H9 (cell line): Measurements from ENCODE around the gene SPN. TPM values are rescaled to one million over a fixed set of nuclear protein-coding genes. Genes with fewer than 3 reads are reported as not detected.

Experiments used
- DNase-seq: peaks from one replicate; pipeline ENCODE4 v3.0.0-alpha.2; 2017
- H2AFZ ChIP-seq: one replicate; pipeline ENCODE4 v1.6.1; 2013; ENCODE audit warnings: mild to moderate bottlenecking, low read length, control low read depth, moderate library complexity
- H2AK5ac ChIP-seq: 2 replicates; pipeline ENCODE4 v1.6.1; 2013; ENCODE audit warnings: low read length, control low read depth, mixed read lengths; ENCODE audit not compliant: insufficient read length
- H2BK120ac ChIP-seq: one replicate; pipeline ENCODE4 v1.6.1; 2013; ENCODE audit warnings: low read depth, mild to moderate bottlenecking, low read length, control low read depth, inconsistent platforms; ENCODE audit not compliant: poor library complexity, severe bottlenecking
- H2BK12ac ChIP-seq: 2 replicates; pipeline ENCODE4 v1.6.1; 2013; ENCODE audit warnings: low read length, control low read depth, mixed read lengths, low read depth; ENCODE audit not compliant: insufficient read length
- H2BK15ac ChIP-seq: 2 replicates; pipeline ENCODE4 v1.6.1; 2013; ENCODE audit warnings: low read depth, low read length, control low read depth
- H2BK20ac ChIP-seq: one replicate; pipeline ENCODE4 v1.6.1; 2013; ENCODE audit warnings: low read depth, mild to moderate bottlenecking, low read length, control low read depth, inconsistent platforms; ENCODE audit not compliant: poor library complexity, severe bottlenecking
- H2BK5ac ChIP-seq: 2 replicates; pipeline ENCODE4 v1.6.1; 2013; ENCODE audit warnings: low read length, control low read depth, mixed read lengths; ENCODE audit not compliant: insufficient read length
- H3K14ac ChIP-seq: 2 replicates; pipeline ENCODE4 v1.6.1; 2013; ENCODE audit warnings: low read length, control low read depth; ENCODE audit not compliant: insufficient read depth
- H3K18ac ChIP-seq: 2 replicates; pipeline ENCODE4 v1.6.1; 2013; ENCODE audit warnings: low read depth, mild to moderate bottlenecking, mixed read lengths, low read length, control low read depth; ENCODE audit not compliant: insufficient read length
- H3K23ac ChIP-seq: 2 replicates; pipeline ENCODE4 v1.6.1; 2013; ENCODE audit warnings: low read length, control low read depth, mixed read lengths, low read depth; ENCODE audit not compliant: insufficient read length
- H3K23me2 ChIP-seq: 2 replicates; pipeline ENCODE4 v1.6.1; 2013; ENCODE audit warnings: low read depth, mild to moderate bottlenecking, mixed read lengths, low read length, control low read depth; ENCODE audit not compliant: insufficient read length, poor library complexity, severe bottlenecking
- H3K27ac ChIP-seq: 2 replicates; pipeline ENCODE4 v1.5.1; 2013; ENCODE audit warnings: low read length, control low read depth, mixed read lengths, low read depth; ENCODE audit not compliant: insufficient read length
- H3K27me3 ChIP-seq: 2 replicates; pipeline ENCODE4 v1.6.1; 2013; ENCODE audit warnings: low read length, control low read depth, inconsistent platforms; ENCODE audit not compliant: insufficient read depth
- H3K4ac ChIP-seq: 2 replicates; pipeline ENCODE4 v1.6.1; 2013; ENCODE audit warnings: low read depth, mild to moderate bottlenecking, control low read depth, inconsistent platforms, low read length, moderate library complexity
- H3K4me1 ChIP-seq: 2 replicates; pipeline ENCODE4 v1.6.1; 2013; ENCODE audit warnings: low read length, control low read depth, inconsistent platforms; ENCODE audit not compliant: insufficient read depth
- H3K4me2 ChIP-seq: 2 replicates; pipeline ENCODE4 v1.6.1; 2013; ENCODE audit warnings: low read length, control low read depth, mixed read lengths; ENCODE audit not compliant: insufficient read length, insufficient read depth
- H3K56ac ChIP-seq: 2 replicates; pipeline ENCODE4 v1.6.1; 2013; ENCODE audit warnings: low read depth, mild to moderate bottlenecking, mixed read lengths, low read length, control low read depth; ENCODE audit not compliant: insufficient read length
- H3K79me1 ChIP-seq: 2 replicates; pipeline ENCODE4 v1.6.1; 2013; ENCODE audit warnings: low read depth, mild to moderate bottlenecking, moderate library complexity, low read length, control low read depth, inconsistent platforms; ENCODE audit not compliant: insufficient read depth, poor library complexity, severe bottlenecking
- H3K79me2 ChIP-seq: 2 replicates; pipeline ENCODE4 v1.6.1; 2013; ENCODE audit warnings: low read length, control low read depth, inconsistent platforms; ENCODE audit not compliant: insufficient read depth
- H3K9ac ChIP-seq: 2 replicates; pipeline ENCODE4 v1.6.1; 2013; ENCODE audit warnings: low read length, control low read depth, mixed read lengths; ENCODE audit not compliant: insufficient read length; ENCODE audit errors: extremely low read depth
- H3K9me3 ChIP-seq: one replicate; pipeline ENCODE4 v1.6.1; 2013; ENCODE audit warnings: low read depth, low read length, inconsistent platforms; ENCODE audit not compliant: control insufficient read depth
- H3T11ph ChIP-seq: one replicate; pipeline ENCODE4 v1.6.1; 2013; ENCODE audit warnings: mild to moderate bottlenecking, low read length, control low read depth, inconsistent platforms
- H4K20me1 ChIP-seq: one replicate; pipeline ENCODE4 v1.6.1; 2013; ENCODE audit not compliant: control insufficient read depth, insufficient read length, insufficient read depth
- H4K5ac ChIP-seq: 2 replicates; pipeline ENCODE4 v1.6.1; 2013; ENCODE audit warnings: low read depth, mild to moderate bottlenecking, mixed read lengths, low read length, control low read depth; ENCODE audit not compliant: insufficient read length
- H4K8ac ChIP-seq: replicated peaks from 2 replicates; pipeline ENCODE4 v1.6.1; 2013; ENCODE audit warnings: low read length, control low read depth, mixed read lengths, low read depth; ENCODE audit not compliant: insufficient read length
- H4K91ac ChIP-seq: 2 replicates; pipeline ENCODE4 v1.6.1; 2013; ENCODE audit warnings: low read depth, mild to moderate bottlenecking, moderate library complexity, mixed read lengths, low read length, control low read depth; ENCODE audit not compliant: insufficient read length
- H3K27ac Mint-ChIP-seq, 3 experiments: 2 replicates in 2 of 3; 3 replicates in 1 of 3; pipeline ENCODE4 v1.8.0; 2020 to 2021; ENCODE audit warnings: mixed read lengths in 3 of 3, mild to moderate bottlenecking in 1 of 3, moderate library complexity in 1 of 3
- H3K27me3 Mint-ChIP-seq: 2 replicates; pipeline ENCODE4 v1.8.0; 2021; ENCODE audit warnings: low read depth, mild to moderate bottlenecking, moderate library complexity, mixed read lengths
- H3K36me3 Mint-ChIP-seq, 3 experiments: 2 replicates in 2 of 3; 3 replicates in 1 of 3; pipeline ENCODE4 v1.8.0; 2020 to 2021; ENCODE audit warnings: low read depth in 3 of 3, mixed read lengths in 3 of 3; ENCODE audit not compliant: insufficient read depth in 1 of 3
- H3K4me1 Mint-ChIP-seq, 2 experiments: 2 replicates each; pipeline ENCODE4 v1.8.0; 2020; ENCODE audit warnings: mixed read lengths in 2 of 2
- H3K4me3 Mint-ChIP-seq, 2 experiments: 2 replicates in 1 of 2; 3 replicates in 1 of 2; pipeline ENCODE4 v1.8.0; 2020 to 2021; ENCODE audit warnings: mild to moderate bottlenecking in 2 of 2, mixed read lengths in 2 of 2, moderate library complexity in 1 of 2
- H3K9me3 Mint-ChIP-seq, 2 experiments: 2 replicates in 1 of 2; 3 replicates in 1 of 2; pipeline ENCODE4 v1.8.0; 2020; ENCODE audit warnings: mild to moderate bottlenecking in 2 of 2, mixed read lengths in 2 of 2, moderate library complexity in 1 of 2
- CTCF ChIP-seq: fragments of 200-600 bp; sonication (generic); conservative IDR thresholded peaks from 3 replicates; pipeline ENCODE4 v1.8.0; 2021; ENCODE audit warnings: antibody characterized with exemption, mild to moderate bottlenecking
- WGBS: extraction: QIAGEN DNeasy Blood & Tissue Kit; methylation state at CpG from one replicate; pipeline ENCODE4 v1.1.7; 2013; ENCODE audit warnings: missing lambda C conversion rate, low lambda C conversion rate, mixed read lengths; ENCODE audit not compliant: insufficient read length; ENCODE audit errors: extremely low coverage; 5-methylcytosine and 5-hydroxymethylcytosine counted together
- total RNA-seq: library from RNA; stranded (reverse); gene quantifications from 2 replicates; pipeline ENCODE4 v1.2.1, GENCODE V29; 2021

The SPN gene
- total RNA-seq, 1 experiment from 2014 or later, result 0.77 TPM

- WGBS, result no CpG with 5 or more reads among the region's 4 CpGs
- H3K27ac Mint-ChIP-seq, result peak overlapping the region in 1 of 3 experiments; percentile 78; a peak in 1 of 7 replicates
- no peaks in the 10 kb centered on the region for H3K79me1 ChIP-seq
Observed at GRCh38 chr16:29645694-29646187, 17.3 kb upstream of the SPN start.

More at GRCh38 chr16:29645694-29646187, 17.3 kb upstream of the SPN start:
- H3K27me3 Mint-ChIP-seq, result no peaks in the 10 kb centered on the region
- H2AK5ac ChIP-seq, result no peak overlapping the region
- H4K5ac ChIP-seq, result no peak overlapping the region
- H3K23me2 ChIP-seq, result no peaks in the 10 kb centered on the region
- no peak overlapping the region for H3K4me3 Mint-ChIP-seq
- H2BK20ac ChIP-seq, result no peak overlapping the region
- H3K4me2 ChIP-seq, result no peak overlapping the region
- no peak overlapping the region for H3K9ac ChIP-seq
- no peak overlapping the region for H2BK120ac ChIP-seq
- no peak for DNase-seq
- no peak overlapping the region for H3K14ac ChIP-seq
- no peaks in the 10 kb centered on the region for H3K36me3 Mint-ChIP-seq
- H3K4ac ChIP-seq, result no peak overlapping the region
- no peak overlapping the region for H2BK5ac ChIP-seq
- no peaks in the 10 kb centered on the region for H4K20me1 ChIP-seq
- H3K9me3 ChIP-seq, result no peaks in the 10 kb centered on the region
- H3K27me3 ChIP-seq, result no peaks in the 10 kb centered on the region
- no peaks in the 10 kb centered on the region for H3K79me2 ChIP-seq
- no peaks in the 10 kb centered on the region for H3K9me3 Mint-ChIP-seq
- no peak overlapping the region for H2AFZ ChIP-seq
- H4K91ac ChIP-seq, result no peak overlapping the region
- H2BK15ac ChIP-seq, result no peak overlapping the region
- H3K56ac ChIP-seq, result no peak overlapping the region
- TF ChIP-seq CTCF, result no peak
- peaks cover 2% of the 10 kb centered on the region; the same call in 1 of the 2 replicates for H3K4me1 ChIP-seq
- no peak overlapping the region for H4K8ac ChIP-seq
- no peak overlapping the region for H3K18ac ChIP-seq
- no peak overlapping the region for H2BK12ac ChIP-seq
- no peak overlapping the region for H3T11ph ChIP-seq
- no peak overlapping the region for H3K27ac ChIP-seq
- H3K23ac ChIP-seq, result no peak overlapping the region
- peaks cover 9 to 13% of the 10 kb centered on the region in 2 experiments for H3K4me1 Mint-ChIP-seq
